ENCODE results near the gene KRTAP12-1.
"Not testable (repeated sequence)": the region's sequence is repeated elsewhere in the genome, so short reads cannot be mapped to it uniquely, and the experiment has no call there.

KRTAP12-1 gene

GRCh38 chr21:44697172-44697810 lies 15.3 kb upstream of the KRTAP12-1 start, which contains the start of gene KRTAP10-12:
TSS of gene KRTAP10-12 (plus strand) at chr21:44697172. CDS start at chr21:44697202, 30 bp downstream.
- not testable (repeated sequence) for DNase-seq

DNA sequence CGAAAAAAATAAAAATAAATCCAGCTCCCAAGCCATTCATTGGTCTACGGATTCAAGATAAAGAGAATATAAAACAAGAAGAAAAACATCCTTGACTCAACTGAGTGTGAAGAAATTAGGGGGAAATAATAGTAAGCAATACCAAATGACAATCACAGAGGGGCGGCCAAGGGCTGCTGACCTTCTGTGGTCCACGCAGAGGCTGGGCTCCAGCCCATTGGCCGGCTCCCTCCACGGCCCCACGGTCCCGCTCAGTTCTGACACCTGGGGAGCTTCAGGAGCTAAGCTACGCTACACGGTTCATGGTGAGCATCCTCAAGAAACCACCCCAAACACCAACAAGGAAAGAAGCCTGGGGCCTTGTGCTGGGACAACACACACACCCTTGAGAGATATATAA lies 14.6 kb upstream of the KRTAP12-1 start:
- DNase-seq: no peak

DNA sequence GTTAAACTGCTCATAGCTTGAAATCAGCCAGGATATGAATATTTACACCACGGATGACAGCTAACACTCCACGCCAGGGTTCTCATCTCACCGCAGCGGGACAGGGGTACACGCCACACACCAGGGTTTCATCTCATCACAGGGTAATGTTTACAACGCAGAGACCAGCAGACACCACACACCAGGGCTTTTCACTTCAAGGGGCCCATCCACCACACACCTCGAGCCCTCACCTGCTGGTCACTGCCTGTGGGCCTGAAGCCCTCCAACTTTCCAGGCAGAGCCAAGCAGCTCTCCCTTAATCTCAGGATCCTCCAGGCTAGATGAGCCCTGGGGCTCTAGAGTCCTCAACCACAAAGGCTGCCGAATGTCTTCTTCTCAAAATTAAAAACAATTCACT lies 13.7 kb upstream of the KRTAP12-1 start:
- no peak for DNase-seq

- no peak for DNase-seq
Measured at GRCh38 chr21:44695184-44695583, 13.2 kb upstream of the KRTAP12-1 start.

- no peak for DNase-seq
Measured at GRCh38 chr21:44694776-44695175, 12.8 kb upstream of the KRTAP12-1 start.

- DNase-seq: no peak
Measured at GRCh38 chr21:44692798-44693512, 11.0 kb upstream of the KRTAP12-1 start.

GRCh38 chr21:44691686-44692085 lies 9.7 kb upstream of the KRTAP12-1 start:
- DNase-seq: no peak

GRCh38 chr21:44689740-44690139 lies 7.8 kb upstream of the KRTAP12-1 start:
- DNase-seq: not testable (repeated sequence)

DNA sequence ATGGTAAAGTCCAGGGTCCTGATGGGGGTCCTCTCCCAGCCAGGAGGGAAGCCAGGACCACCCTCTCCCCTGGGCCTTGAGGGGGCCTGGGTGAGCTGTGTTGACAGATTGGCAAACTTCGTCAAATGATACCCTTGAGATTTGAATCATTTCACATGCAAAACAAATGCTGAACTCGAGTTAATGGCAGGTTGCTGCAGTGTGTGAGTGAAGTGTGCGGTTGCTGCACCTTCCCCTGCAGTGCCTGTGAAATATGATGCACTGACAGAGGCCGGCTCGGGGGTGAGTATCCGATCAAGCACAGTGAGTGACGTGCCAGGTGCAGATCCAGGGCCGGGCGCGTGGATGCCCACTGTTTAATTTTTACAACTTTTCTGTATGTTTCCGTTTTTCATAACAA lies 5.7 kb upstream of the KRTAP12-1 start:
- no peak for DNase-seq

DNA sequence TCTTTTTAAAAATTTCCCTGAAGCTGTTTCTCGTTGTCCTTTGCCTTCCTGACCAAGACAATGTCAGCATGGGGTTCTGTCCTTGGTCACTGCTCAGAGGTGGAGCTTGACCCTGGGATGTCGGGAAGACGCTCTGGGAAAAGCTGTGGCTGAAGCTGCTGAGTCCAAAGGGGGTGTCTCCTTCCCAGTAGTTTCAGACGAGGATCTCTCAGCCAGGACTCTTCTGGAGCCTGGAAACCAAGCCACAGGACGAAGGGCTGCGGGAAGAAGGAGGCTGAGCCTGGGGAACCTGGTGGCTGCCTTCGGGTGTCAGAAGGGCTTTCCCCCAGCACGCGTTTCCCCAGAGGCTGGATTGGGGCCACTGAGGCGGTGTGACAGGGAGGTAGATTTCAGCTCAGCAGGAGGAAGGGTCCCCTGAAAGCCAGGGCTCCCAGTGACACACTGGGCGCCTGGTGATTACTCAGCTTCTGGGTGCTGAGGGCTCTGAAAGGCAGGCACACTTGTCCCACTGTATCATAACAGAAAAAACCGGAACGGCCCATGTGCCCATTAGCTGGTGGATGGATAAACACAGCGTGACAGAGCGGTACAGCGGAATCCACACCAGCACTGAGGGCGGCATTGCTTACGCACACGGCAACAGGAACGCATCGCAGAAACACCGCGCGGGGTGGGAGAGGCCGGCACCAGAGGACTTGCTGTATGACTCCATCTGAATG lies 5.0 kb upstream of the KRTAP12-1 start:
- DNase-seq: no peak

DNA sequence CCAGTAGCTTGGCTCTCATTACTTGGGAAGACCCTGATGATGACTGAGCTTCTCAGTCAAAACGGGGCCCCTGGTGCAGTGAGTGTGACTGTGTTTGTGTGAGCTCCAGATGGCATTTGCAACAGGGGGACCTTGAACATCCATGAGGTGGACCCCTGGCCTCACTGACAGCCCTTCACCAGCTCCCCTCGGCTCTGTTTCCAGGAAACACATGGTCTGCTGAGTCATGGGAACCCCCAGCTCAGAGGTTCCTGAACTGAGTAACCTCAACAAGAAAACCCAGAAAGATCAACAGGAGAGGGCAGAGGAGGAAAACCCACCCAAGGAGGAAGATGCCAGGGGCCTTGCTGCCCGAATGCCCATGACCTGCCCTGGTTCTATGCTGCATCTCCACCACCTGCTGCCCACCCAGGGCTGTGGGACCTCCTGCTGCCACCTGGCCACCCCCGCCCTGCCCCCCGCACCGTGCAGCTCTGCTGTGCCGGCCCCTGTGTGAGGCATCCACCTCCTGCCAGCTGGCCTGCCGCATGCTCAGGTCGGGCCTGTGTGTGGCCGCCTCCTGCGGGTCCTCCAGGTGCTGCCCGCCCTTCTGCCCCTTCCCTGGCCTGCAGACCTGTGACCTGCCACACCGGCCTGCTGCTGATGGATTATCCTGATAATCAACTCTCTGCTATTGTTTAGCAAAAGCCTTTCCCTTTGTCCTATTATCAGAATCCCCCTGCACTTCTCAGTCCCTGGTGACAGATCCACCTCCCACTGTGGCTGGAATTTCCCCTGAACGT lies 4.2 kb upstream of the KRTAP12-1 start:
- DNase-seq: no peak

- not testable (repeated sequence) for DNase-seq
Measured at GRCh38 chr21:44685050-44685449, 3.1 kb upstream of the KRTAP12-1 start.

- DNase-seq: no peak
Measured at GRCh38 chr21:44684483-44684882, 2.5 kb upstream of the KRTAP12-1 start.

- DNase-seq: no peak
Measured at GRCh38 chr21:44684077-44684476, 2.1 kb upstream of the KRTAP12-1 start.

GRCh38 chr21:44682580-44683151 lies 703 bp upstream of the KRTAP12-1 start:
- DNase-seq: no peak

- no peak for DNase-seq
Measured at GRCh38 chr21:44681152-44681551, 811 bp downstream of the KRTAP12-1 start.

GRCh38 chr21:44677881-44678280 lies 4.1 kb downstream of the KRTAP12-1 start:
- no peak for DNase-seq

DNA sequence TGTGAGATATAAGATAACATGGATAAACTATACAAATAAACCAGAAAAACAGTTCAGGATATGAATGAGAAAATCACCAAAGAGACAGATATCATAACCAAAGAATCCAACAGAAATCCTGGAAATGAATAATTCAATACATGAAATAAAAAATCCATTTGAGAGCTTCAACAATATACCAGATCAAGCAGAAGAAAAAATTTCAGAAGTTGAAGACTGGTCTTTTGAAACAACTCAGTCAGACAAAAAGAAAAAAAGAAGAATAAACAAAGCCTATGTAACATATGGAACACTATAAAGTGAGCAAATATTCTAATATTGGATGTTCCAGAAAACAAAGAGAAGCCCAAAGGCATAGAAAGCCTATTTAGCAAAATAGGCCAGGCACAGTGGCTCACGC lies 10.1 kb downstream of the KRTAP12-1 start:
- DNase-seq: no peak

DNA sequence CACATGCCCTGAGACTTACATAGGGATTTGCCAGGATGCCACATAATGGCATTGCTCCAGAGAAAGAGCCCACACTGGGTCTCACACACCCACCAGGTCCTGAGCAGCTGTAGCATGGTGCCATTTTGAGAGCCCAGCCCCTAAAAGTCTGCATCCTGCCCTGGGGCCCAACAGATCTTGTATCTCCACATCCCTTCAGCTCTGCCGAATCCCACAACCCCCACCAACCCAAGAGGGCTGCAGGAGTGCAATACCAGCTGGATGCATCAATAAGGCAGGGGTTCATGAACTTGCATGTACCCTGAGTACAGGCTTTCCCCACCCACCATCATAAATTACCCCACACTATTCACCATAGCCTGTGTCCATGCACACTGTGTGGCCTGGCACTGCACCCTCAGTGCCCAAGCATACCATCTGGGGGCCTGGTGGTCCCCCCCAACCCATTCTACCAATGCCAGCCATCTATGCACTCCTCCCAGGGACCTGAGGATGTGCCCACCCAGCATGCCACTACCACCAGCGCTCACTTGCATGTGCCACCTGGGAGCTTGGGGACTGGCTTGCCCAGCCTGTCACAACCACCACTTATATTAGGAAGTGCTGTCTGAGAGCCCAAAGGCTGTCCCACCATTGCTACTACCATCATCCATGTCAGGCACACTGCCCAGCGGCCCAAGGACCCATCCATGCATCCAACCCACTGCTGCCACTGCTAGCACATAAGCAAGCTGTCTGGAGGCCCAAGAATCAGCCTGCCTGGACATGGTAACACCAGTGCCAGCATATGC lies 11.1 kb downstream of the KRTAP12-1 start:
- DNase-seq: no peak

- no peak for DNase-seq
Measured at GRCh38 chr21:44667612-44668011, 14.4 kb downstream of the KRTAP12-1 start.

GRCh38 chr21:44666401-44667320 lies 15.3 kb downstream of the KRTAP12-1 start, which contains the start of gene KRTAP12-2:
TSS of gene KRTAP12-2 (minus strand) at chr21:44666927. CDS start at chr21:44666886, 41 bp downstream.
- DNase-seq: no peak
